Osteocyte (in vitro differentiated cells): ENCODE results near the gene FADS2. TPM values are rescaled to one million over a fixed set of nuclear protein-coding genes. Genes with fewer than 3 reads are reported as not detected.
A peak's percentile ranks its signal among the peaks of the same experiment; 100 is the strongest.

ENCODE experiments used
- DNase-seq: peaks from one replicate; pipeline ENCODE4 v3.0.0; 2021; ENCODE audit warnings: mixed read lengths; ENCODE audit not compliant: unreplicated experiment; ENCODE audit errors: extremely low spot score
- H3K27ac Mint-ChIP-seq: one replicate; pipeline ENCODE4 v1.8.0; 2021; ENCODE audit warnings: mild to moderate bottlenecking, mixed read lengths; ENCODE audit not compliant: unreplicated experiment
- H3K27me3 Mint-ChIP-seq: one replicate; pipeline ENCODE4 v1.8.0; 2021; ENCODE audit warnings: mixed read lengths; ENCODE audit not compliant: unreplicated experiment
- H3K36me3 Mint-ChIP-seq: one replicate; pipeline ENCODE4 v1.8.0; 2021; ENCODE audit warnings: mixed read lengths; ENCODE audit not compliant: unreplicated experiment
- H3K4me1 Mint-ChIP-seq: one replicate; pipeline ENCODE4 v1.8.0; 2021; ENCODE audit warnings: mixed read lengths; ENCODE audit not compliant: unreplicated experiment
- H3K4me3 Mint-ChIP-seq: one replicate; pipeline ENCODE4 v1.8.0; 2021; ENCODE audit warnings: mild to moderate bottlenecking, moderate library complexity, mixed read lengths; ENCODE audit not compliant: unreplicated experiment
- H3K9me3 Mint-ChIP-seq: one replicate; pipeline ENCODE4 v1.8.0; 2021; ENCODE audit warnings: mixed read lengths; ENCODE audit not compliant: unreplicated experiment
- CTCF ChIP-seq: fragments of 200-600 bp; sonication (generic); IDR thresholded peaks from 2 replicates; pipeline ENCODE4 v1.5.0; 2021; ENCODE audit warnings: antibody characterized with exemption, mild to moderate bottlenecking, moderate library complexity
- total RNA-seq: library from RNA; stranded (reverse); gene quantifications from 2 replicates; pipeline ENCODE4 v1.2.1, GENCODE V29; 2021

The FADS2 gene
- total RNA-seq, 1 donor from 2014 or later: 207 TPM

GRCh38 chr11:61883947-61884346, 55.8 kb downstream of the FADS2 start:
- Mint-ChIP-seq H3K4me1 (peaks cover 61% of the 10 kb centered on the region), H3K4me3 (no peak overlapping the region), H3K27me3 (no peaks in the 10 kb centered on the region), H3K36me3 (peaks cover 4% of the 10 kb centered on the region), H3K9me3 (no peaks in the 10 kb centered on the region), H3K27ac (no peak overlapping the region)
- DNase-seq: no peak
- TF ChIP-seq CTCF: no peak

- Mint-ChIP-seq H3K27ac (peak overlapping the region; percentile 50), H3K4me1 (peaks cover 64% of the 10 kb centered on the region)
- no peak for TF ChIP-seq CTCF
Observed at GRCh38 chr11:61885166-61885778, 57.2 kb downstream of the FADS2 start.

GRCh38 chr11:61885784-61886580, 57.9 kb downstream of the FADS2 start:
- Mint-ChIP-seq H3K36me3 (peaks cover 4% of the 10 kb centered on the region), H3K27ac (peak overlapping the region; percentile 50), H3K27me3 (no peaks in the 10 kb centered on the region), H3K9me3 (no peaks in the 10 kb centered on the region), H3K4me1 (peaks cover 66% of the 10 kb centered on the region), H3K4me3 (no peak overlapping the region)
- DNase-seq: no peak
- no peak for TF ChIP-seq CTCF

More at GRCh38 chr11:61885166-61885778, 57.2 kb downstream of the FADS2 start:
- Mint-ChIP-seq H3K9me3 (no peaks in the 10 kb centered on the region), H3K4me3 (no peak overlapping the region), H3K27me3 (no peaks in the 10 kb centered on the region), H3K36me3 (peaks cover 4% of the 10 kb centered on the region)
- no peak for DNase-seq

GRCh38 chr11:61886643-61887042, 58.5 kb downstream of the FADS2 start:
- Mint-ChIP-seq H3K4me1 (peaks cover 60% of the 10 kb centered on the region), H3K9me3 (no peaks in the 10 kb centered on the region), H3K4me3 (no peak overlapping the region), H3K27me3 (no peaks in the 10 kb centered on the region), H3K36me3 (peaks cover 4% of the 10 kb centered on the region), H3K27ac (no peak overlapping the region)
- no peak for DNase-seq
- no peak for TF ChIP-seq CTCF

- Mint-ChIP-seq H3K27me3 (no peaks in the 10 kb centered on the region), H3K9me3 (no peaks in the 10 kb centered on the region), H3K36me3 (peaks cover 4% of the 10 kb centered on the region), H3K4me1 (peaks cover 54% of the 10 kb centered on the region), H3K4me3 (peak overlapping the region; percentile 56), H3K27ac (peak overlapping the region; percentile 88)
- DNase-seq: peak; percentile 92
- no peak for TF ChIP-seq CTCF
Observed at GRCh38 chr11:61887839-61888494, 59.9 kb downstream of the FADS2 start.
